NCI-H187 treated with DMSO at 0.1 percent for 48 hours (cell line): ENCODE measurements around the gene CWC22.
"Not testable (repeated sequence)": the region's sequence is repeated elsewhere in the genome, so short reads cannot be mapped to it uniquely, and the experiment has no call there.

Experiments used
- DNase-seq: peaks from one replicate; lab custom pipeline; 2025; lab: John Stamatoyannopoulos, UW

CWC22 gene

GRCh38 chr2:180006781-180007579 lies at the start of gene CWC22:
TSS of gene CWC22 (minus strand) at chr2:180007297. CDS start at chr2:179993341, 13,956 bp downstream.
- peak; percentile 74 for DNase-seq

GRCh38 chr2:180056367-180057118 lies 49.4 kb upstream of the CWC22 start:
- no peak for DNase-seq

GRCh38 chr2:180054576-180054975 lies 47.5 kb upstream of the CWC22 start:
- not testable (repeated sequence) for DNase-seq

- DNase-seq: no peak
Observed at GRCh38 chr2:180050246-180050645, 43.1 kb upstream of the CWC22 start.

- no peak for DNase-seq
Observed at GRCh38 chr2:180048251-180048650, 41.2 kb upstream of the CWC22 start.

- no peak for DNase-seq
Observed at GRCh38 chr2:180046776-180047175, 39.7 kb upstream of the CWC22 start.

GRCh38 chr2:180046202-180046601 lies 39.1 kb upstream of the CWC22 start:
- DNase-seq: no peak

- DNase-seq: no peak
Observed at GRCh38 chr2:180040146-180040925, 33.2 kb upstream of the CWC22 start.

GRCh38 chr2:180038997-180039396 lies 31.9 kb upstream of the CWC22 start:
- no peak for DNase-seq

- no peak for DNase-seq
Observed at GRCh38 chr2:180033993-180034894, 27.1 kb upstream of the CWC22 start.

GRCh38 chr2:180029575-180029974 lies 22.5 kb upstream of the CWC22 start:
- DNase-seq: no peak

GRCh38 chr2:180021850-180022249 lies 14.8 kb upstream of the CWC22 start:
- DNase-seq: no peak

- no peak for DNase-seq
Observed at GRCh38 chr2:180017784-180018183, 10.7 kb upstream of the CWC22 start.

- no peak for DNase-seq
Observed at GRCh38 chr2:180016937-180017336, 9.8 kb upstream of the CWC22 start.

GRCh38 chr2:180015951-180016709 lies 9.0 kb upstream of the CWC22 start:
- no peak for DNase-seq

- DNase-seq: no peak
Observed at GRCh38 chr2:180012523-180012922, 5.4 kb upstream of the CWC22 start.

- DNase-seq: no peak
Observed at GRCh38 chr2:180010701-180011100, 3.6 kb upstream of the CWC22 start.

GRCh38 chr2:180006231-180006630 lies 866 bp downstream of the CWC22 start:
- no peak for DNase-seq

- DNase-seq: not testable (repeated sequence)
Observed at GRCh38 chr2:180005465-180005864, 1.6 kb downstream of the CWC22 start.

GRCh38 chr2:180004731-180005130 lies 2.4 kb downstream of the CWC22 start:
- DNase-seq: no peak

- no peak for DNase-seq
Observed at GRCh38 chr2:180003559-180003958, 3.5 kb downstream of the CWC22 start.
